Stimulated activated CD4-positive, alpha-beta T cell treated with anti-CD3 and anti-CD28 coated beads, Interleukin-2, amount 100 ng/mL, for 4 hours (primary cell): ENCODE data around the gene ATP2C2.
"Not testable (repeated sequence)": the region's sequence is repeated elsewhere in the genome, so short reads cannot be mapped to it uniquely, and the experiment has no call there.

ENCODE experiments used
- DNase-seq: peaks from one replicate; pipeline ENCODE4 v3.0.0-alpha.2; 2020; ENCODE audit warnings: low read depth

Gene ATP2C2

GRCh38 chr16:84451010-84451676 is 82.8 kb downstream of the ATP2C2 start:
- not testable (repeated sequence) for DNase-seq

- no peak for DNase-seq
Observed at GRCh38 chr16:84451781-84452180, 83.4 kb downstream of the ATP2C2 start.

DNA sequence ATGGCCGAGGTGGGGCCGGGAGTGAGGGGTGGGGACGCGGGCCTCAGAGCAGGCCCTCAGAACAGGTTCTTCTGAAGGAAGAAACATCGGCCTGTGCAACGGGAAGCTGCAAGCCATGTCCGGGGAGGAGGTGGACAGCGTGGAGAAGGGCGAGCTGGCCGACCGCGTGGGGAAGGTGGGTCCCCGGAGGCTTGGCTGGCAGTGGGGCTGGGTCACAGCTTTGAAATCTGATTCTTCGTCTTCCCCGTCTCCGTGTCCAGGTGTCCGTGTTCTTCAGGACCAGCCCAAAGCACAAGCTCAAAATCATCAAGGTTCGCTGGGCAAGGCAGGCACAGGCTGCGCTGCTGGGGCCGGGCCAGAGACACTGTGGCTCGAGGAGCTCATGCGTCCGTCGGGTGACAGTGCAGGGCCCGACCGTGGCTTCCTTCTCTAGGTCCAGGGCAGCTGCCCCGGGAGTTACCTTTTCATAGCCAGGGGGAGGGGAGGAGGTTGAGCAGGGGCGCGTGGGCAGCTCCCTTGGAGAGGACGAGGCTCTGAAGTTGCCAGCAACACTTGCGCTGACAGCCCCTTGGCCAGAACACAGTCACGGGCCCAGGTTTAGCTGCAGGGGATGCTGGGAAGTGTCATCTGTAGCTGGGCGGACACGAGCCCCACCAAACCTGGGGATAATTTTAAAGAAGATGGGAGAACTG is 84.9 kb downstream of the ATP2C2 start:
- DNase-seq: no peak

- no peak for DNase-seq
Observed at GRCh38 chr16:84454611-84455010, 86.3 kb downstream of the ATP2C2 start.

- DNase-seq: no peak
Observed at GRCh38 chr16:84455031-84455430, 86.7 kb downstream of the ATP2C2 start.

- no peak for DNase-seq
Observed at GRCh38 chr16:84458606-84459532, 90.5 kb downstream of the ATP2C2 start.

GRCh38 chr16:84459533-84459894 is 91.2 kb downstream of the ATP2C2 start:
- DNase-seq: no peak

DNA sequence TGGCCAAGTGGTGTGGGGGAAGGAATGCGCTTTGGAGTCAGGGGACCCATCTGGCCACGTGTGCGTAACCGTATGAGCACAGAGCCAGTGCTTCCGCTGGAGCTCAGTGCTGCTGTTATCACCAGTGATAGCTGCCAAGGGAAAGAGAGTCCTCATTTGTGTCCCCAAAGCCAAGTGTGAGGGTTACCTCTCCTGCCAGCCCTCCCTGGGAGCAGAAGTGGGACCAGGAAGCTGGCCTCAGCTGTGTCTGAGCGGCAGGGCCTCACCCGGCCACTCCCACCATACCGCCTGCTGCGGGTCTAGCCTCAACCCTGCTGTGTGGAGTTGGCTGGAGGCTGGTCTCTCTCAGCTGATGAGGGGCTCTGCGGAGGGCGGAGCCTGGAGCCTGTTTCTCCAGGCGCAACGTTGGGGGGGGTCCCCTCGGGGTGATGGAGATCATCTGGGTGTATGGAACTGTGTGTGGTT is 91.6 kb downstream of the ATP2C2 start:
- no peak for DNase-seq

DNA sequence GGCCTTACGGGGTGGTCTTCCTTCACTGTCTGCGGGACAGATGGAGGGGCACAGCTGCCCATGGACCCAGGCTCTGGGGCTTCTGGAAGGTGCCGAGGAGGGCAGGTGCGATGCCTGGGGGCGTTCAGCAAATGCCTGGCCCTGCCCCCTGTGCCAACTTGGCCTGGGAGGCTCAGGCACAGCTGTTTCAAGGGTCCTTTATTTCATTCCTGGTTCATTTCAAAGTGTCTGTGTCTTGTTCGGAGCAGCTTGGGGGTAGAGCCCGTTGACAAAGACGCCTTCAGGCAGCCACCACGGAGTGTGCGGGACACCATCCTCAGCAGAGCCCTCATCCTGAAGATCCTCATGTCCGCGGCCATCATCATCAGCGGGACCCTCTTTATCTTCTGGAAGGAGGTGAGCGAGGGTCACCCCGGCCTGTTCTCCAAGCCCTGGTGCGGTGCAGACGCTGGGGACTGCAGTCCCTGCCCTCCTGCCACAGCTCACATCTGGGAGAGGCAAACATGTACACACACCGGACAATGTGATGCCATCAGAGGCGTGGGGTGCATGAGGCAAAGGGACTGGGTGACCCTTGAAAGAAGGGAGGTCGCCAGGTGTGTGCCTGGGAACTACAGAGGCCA is 92.2 kb downstream of the ATP2C2 start:
- DNase-seq: no peak

GRCh38 chr16:84461029-84461412 is 92.7 kb downstream of the ATP2C2 start:
- DNase-seq: no peak

DNA sequence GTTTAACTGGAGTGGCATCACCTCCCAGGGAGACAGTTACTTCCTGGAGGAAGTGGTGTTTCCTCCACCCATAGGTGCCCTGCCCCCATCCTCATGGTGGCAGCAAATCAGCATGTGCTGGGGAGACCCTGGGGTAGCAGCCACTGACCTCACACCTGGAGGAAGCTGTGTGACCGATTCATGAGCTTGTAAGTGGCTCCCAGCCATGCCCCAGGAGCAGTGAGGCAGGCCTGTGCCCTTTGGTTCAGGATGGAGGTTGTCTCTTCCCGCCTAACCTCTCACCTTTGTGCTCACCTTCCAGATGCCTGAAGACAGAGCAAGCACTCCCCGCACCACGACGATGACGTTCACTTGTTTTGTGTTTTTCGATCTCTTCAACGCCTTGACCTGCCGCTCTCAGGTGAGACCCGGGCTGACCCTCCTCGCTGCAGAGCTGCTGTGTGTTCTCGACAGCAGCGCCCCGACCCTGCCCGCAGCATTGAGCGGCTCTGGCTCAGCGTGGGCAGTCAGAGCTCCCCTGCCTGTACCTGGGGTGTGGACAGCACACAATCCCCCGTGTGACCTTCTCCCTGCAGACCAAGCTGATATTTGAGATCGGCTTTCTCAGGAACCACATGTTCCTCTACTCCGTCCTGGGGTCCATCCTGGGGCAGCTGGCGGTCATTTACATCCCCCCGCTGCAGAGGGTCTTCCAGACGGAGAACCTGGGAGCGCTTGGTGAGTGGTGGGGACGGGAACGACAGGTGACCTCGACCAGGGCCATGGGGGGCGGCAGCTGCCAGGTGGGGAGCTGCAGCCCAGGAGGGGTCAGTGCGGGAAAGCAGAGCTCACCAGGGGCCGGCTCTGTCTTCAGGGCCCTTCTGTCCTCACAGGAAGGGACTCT is 93.3 kb downstream of the ATP2C2 start:
- DNase-seq: no peak

- DNase-seq: no peak
Observed at GRCh38 chr16:84462296-84463210, 94.2 kb downstream of the ATP2C2 start.

DNA sequence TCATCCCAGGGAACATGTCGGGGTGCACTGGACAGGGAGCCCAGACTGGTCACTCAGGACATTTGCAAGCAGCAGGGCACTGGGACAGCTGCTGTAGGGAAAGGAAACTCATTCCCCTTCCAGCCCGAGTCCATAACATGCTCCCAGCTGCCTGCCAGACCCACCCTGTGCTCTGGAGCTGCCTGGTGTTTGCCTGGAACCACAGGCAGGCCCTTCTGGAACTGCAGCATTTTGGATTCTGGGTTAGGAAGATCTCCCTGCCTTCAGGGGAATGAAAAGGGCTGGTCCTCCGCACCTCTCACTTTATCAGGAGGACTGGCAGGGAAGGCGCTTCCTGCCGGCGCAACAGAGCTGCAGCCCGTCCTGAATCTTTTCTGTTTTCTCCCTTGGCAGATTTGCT is 94.9 kb downstream of the ATP2C2 start:
- DNase-seq: no peak

- no peak for DNase-seq
Observed at GRCh38 chr16:84464116-84464515, 95.8 kb downstream of the ATP2C2 start.

DNA sequence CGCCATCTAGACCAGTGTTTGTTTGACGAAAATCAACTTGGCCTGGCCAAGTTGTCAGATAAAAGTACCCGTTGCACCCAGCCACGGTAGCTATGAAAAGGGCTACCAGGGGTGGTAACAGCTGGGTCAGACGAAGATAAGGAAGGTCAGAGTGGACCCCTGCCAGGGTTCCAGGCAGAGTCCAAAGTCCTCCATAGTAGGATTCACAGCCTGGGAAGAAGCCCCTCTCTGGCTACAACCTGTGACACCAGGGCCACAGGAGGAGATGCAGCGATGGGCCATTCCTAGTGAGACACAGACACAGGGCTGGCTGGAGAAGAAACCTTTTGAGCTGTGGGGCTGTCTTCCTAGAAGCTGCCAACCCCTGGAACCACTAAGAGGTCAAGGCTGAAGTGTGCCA is 96.8 kb downstream of the ATP2C2 start:
- DNase-seq: no peak

GRCh38 chr16:84466692-84467091 is 98.4 kb downstream of the ATP2C2 start:
- no peak for DNase-seq

GRCh38 chr16:84467256-84467655 is 98.9 kb downstream of the ATP2C2 start:
- DNase-seq: no peak

DNA sequence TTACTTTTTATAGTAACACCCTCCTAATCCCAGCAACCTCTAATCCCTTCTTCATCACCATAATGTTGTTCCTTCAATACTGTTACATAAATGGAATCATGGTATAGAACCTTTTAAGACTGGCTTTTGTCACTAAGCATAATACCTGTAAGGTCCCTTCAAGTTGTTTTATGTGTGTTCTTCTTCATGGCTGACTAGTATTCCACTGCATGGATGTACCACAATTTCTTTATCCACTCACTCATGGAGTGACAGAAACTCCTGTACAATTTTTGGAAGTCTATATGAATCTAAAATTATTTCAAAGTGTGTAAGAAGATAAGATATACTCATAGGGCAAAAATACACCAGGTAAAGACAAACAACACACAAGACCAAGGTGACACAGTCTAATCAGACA is 99.4 kb downstream of the ATP2C2 start:
- no peak for DNase-seq

GRCh38 chr16:84471316-84471715 is 103.0 kb downstream of the ATP2C2 start:
- no peak for DNase-seq

GRCh38 chr16:84471966-84472365 is 103.6 kb downstream of the ATP2C2 start:
- no peak for DNase-seq
